ENCODE results near the gene GCNA. TPM values are rescaled to one million over a fixed set of nuclear protein-coding genes. Genes with fewer than 3 reads are reported as not detected.
"Not testable (repeated sequence)": the region's sequence is repeated elsewhere in the genome, so short reads cannot be mapped to it uniquely, and the experiment has no call there.

GCNA gene
- total RNA-seq, 1 experiment from 2014 or later: not detected

GRCh38 chrX:71550578-71550977, 27.7 kb upstream of the GCNA start:
- DNase-seq (ENCODE audit: low read depth): no peak
- in situ Hi-C loops (cut with HindIII; ENCODE audit: low pct_unique_long_range_greater_than_20kb, low sequenced_read_pairs): no loop called here

- peak; percentile 81 for DNase-seq (ENCODE audit: low read depth)
- in situ Hi-C loops (cut with HindIII; ENCODE audit: low pct_unique_long_range_greater_than_20kb, low sequenced_read_pairs): no loop called here
These were observed 22.2 kb upstream of the GCNA start for GRCh38 chrX:71556036-71556435.

GRCh38 chrX:71558920-71559319, 19.3 kb upstream of the GCNA start:
- DNase-seq (ENCODE audit: low read depth): no peak
- in situ Hi-C loops (cut with HindIII; ENCODE audit: low pct_unique_long_range_greater_than_20kb, low sequenced_read_pairs): no loop called here

GRCh38 chrX:71559773-71560172, 18.5 kb upstream of the GCNA start:
- in situ Hi-C loops (cut with HindIII; ENCODE audit: low pct_unique_long_range_greater_than_20kb, low sequenced_read_pairs); DNase-seq (ENCODE audit: low read depth): not testable (repeated sequence)

GRCh38 chrX:71563921-71564320, 14.3 kb upstream of the GCNA start:
- no peak for DNase-seq (ENCODE audit: low read depth)
- in situ Hi-C loops (cut with HindIII; ENCODE audit: low pct_unique_long_range_greater_than_20kb, low sequenced_read_pairs): no loop called here

- in situ Hi-C loops (cut with HindIII; ENCODE audit: low pct_unique_long_range_greater_than_20kb, low sequenced_read_pairs): no loop called here
- DNase-seq (ENCODE audit: low read depth): no peak
These were observed 12.7 kb upstream of the GCNA start for GRCh38 chrX:71565474-71566041.

GRCh38 chrX:71571390-71571789, 6.8 kb upstream of the GCNA start:
- DNase-seq (ENCODE audit: low read depth); in situ Hi-C loops (cut with HindIII; ENCODE audit: low pct_unique_long_range_greater_than_20kb, low sequenced_read_pairs): not testable (repeated sequence)

- DNase-seq (ENCODE audit: low read depth): no peak
- in situ Hi-C loops (cut with HindIII; ENCODE audit: low pct_unique_long_range_greater_than_20kb, low sequenced_read_pairs): no loop called here
These were observed 4.6 kb upstream of the GCNA start for GRCh38 chrX:71573590-71573989.

GRCh38 chrX:71577682-71578081, 555 bp upstream of the GCNA start:
- no peak for DNase-seq (ENCODE audit: low read depth)
- in situ Hi-C loops (cut with HindIII; ENCODE audit: low pct_unique_long_range_greater_than_20kb, low sequenced_read_pairs): no loop called here

- no peak for DNase-seq (ENCODE audit: low read depth)
- in situ Hi-C loops (cut with HindIII; ENCODE audit: low pct_unique_long_range_greater_than_20kb, low sequenced_read_pairs): no loop called here
These were observed 1.1 kb downstream of the GCNA start for GRCh38 chrX:71579136-71579989.

GRCh38 chrX:71579990-71580380, 1.7 kb downstream of the GCNA start:
- in situ Hi-C loops (cut with HindIII; ENCODE audit: low pct_unique_long_range_greater_than_20kb, low sequenced_read_pairs): no loop called here
- no peak for DNase-seq (ENCODE audit: low read depth)

- no peak for DNase-seq (ENCODE audit: low read depth)
- in situ Hi-C loops (cut with HindIII; ENCODE audit: low pct_unique_long_range_greater_than_20kb, low sequenced_read_pairs): no loop called here
These were observed 3.0 kb downstream of the GCNA start for GRCh38 chrX:71581210-71581609.

- in situ Hi-C loops (cut with HindIII; ENCODE audit: low pct_unique_long_range_greater_than_20kb, low sequenced_read_pairs): no loop called here
These were observed 8.7 kb downstream of the GCNA start for GRCh38 chrX:71586929-71587328.

GRCh38 chrX:71593210-71593609, 15.0 kb downstream of the GCNA start:
- DNase-seq (ENCODE audit: low read depth); in situ Hi-C loops (cut with HindIII; ENCODE audit: low pct_unique_long_range_greater_than_20kb, low sequenced_read_pairs): not testable (repeated sequence)

More at GRCh38 chrX:71586929-71587328, 8.7 kb downstream of the GCNA start:
- no peak for DNase-seq (ENCODE audit: low read depth)

- in situ Hi-C loops (cut with HindIII; ENCODE audit: low pct_unique_long_range_greater_than_20kb, low sequenced_read_pairs): no loop called here
- DNase-seq (ENCODE audit: low read depth): no peak
These were observed 21.7 kb downstream of the GCNA start for GRCh38 chrX:71599965-71600364.

GRCh38 chrX:71603618-71604017, 25.4 kb downstream of the GCNA start:
- no peak for DNase-seq (ENCODE audit: low read depth)
- in situ Hi-C loops (cut with HindIII; ENCODE audit: low pct_unique_long_range_greater_than_20kb, low sequenced_read_pairs): no loop called here

GRCh38 chrX:71604141-71604540, 25.9 kb downstream of the GCNA start:
- in situ Hi-C loops (cut with HindIII; ENCODE audit: low pct_unique_long_range_greater_than_20kb, low sequenced_read_pairs): no loop called here

GRCh38 chrX:71604796-71605568, 26.7 kb downstream of the GCNA start:
- DNase-seq (ENCODE audit: low read depth): no peak
- in situ Hi-C loops (cut with HindIII; ENCODE audit: low pct_unique_long_range_greater_than_20kb, low sequenced_read_pairs): no loop called here

More at GRCh38 chrX:71604141-71604540, 25.9 kb downstream of the GCNA start:
- no peak for DNase-seq (ENCODE audit: low read depth)
